Measurements from ENCODE around the gene CHST3. TPM values are rescaled to one million over a fixed set of nuclear protein-coding genes. Genes with fewer than 3 reads are reported as not detected.

The CHST3 gene
- total RNA-seq, 2 donors from 2014 or later, result 0.19 TPM; not detected in 1

DNA sequence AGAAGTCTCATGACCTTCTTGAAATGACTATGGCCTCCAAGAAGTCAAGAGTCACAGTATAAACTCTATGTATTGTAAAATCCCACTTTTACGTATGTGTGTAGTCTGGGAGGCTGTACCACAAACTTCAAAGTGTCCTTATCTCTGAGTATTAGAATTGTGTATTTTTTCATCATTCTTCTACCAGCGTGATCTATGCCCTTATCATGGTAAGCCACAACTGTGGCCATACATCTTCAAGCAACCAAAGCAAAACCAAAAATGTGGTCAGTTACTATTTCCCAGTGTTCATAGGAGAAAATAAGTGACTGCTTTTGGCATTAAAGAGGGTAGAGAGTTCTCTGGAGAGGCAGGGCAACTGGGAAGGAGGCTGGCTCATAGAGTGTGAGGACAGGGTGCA, 81.4 kb downstream of the CHST3 start:
- no peak for ATAC-seq (replicated peaks)
- Mint-ChIP-seq H3K36me3 (ENCODE audit: low read depth) (no peaks in the 10 kb centered on the region), H3K27ac (no peak overlapping the region), H3K4me3 (no peak overlapping the region), H3K9me3 (no peaks in the 10 kb centered on the region), H3K27me3 (no peaks in the 10 kb centered on the region), H3K4me1 (peaks cover 8% of the 10 kb centered on the region)

DNA sequence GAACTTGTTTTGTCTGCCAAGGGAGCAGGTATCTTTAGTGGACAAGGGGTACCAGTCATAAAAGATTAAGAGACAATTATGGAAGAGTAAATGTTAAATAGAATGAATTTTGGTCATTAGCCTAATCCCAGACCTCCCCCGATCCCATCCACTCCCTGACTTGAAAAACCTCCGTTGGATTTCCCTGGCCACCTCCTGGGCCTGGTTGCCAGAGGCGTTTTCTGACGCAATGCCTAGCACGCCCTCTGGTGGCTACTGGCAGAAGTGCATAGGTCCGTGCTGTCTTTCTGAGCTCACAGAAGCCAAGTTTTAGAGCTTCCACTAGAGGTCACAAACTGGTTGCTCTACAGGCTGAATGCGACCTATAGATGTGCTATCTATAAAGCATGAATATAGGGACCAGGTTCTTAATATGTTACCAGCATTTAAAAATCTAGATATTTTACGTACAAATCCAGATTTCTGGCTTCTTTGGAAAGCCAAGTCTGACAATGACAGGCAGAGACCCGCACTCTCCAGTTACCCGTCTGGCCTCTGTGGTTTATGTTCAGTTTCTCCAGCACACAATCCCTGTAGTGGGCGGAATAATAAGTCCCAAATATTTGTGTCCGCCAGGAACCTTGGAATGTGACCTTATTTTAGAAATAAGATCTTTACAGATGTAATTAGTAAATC, 84.4 kb downstream of the CHST3 start:
- ATAC-seq (replicated peaks), result peak; percentile 97
- peak overlapping the region; percentile 88 for H3K27ac Mint-ChIP-seq

DNA sequence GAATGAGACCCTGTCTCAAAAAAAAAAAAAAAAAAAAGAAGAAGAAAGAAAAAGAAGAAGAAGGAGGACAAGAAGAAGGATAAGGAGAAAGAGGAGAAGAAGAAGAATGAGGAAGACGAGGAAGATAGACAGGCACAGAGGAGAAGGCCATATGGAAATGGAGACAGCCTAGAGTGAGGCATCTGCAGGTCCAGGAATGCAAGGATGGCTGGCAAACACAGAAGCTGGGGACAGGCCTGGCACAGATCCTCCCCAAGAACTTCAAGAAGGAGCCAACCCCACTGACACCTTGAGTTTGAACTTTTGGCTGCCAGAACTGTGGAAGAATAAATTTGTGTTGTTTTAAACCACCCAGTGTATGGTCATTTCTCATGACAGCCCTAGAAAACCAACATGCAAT, 85.3 kb downstream of the CHST3 start:
- H3K4me3 Mint-ChIP-seq, result no peak overlapping the region
- ATAC-seq (replicated peaks), result no peak
- no peaks in the 10 kb centered on the region for H3K36me3 Mint-ChIP-seq (ENCODE audit: low read depth)
- peaks cover 8% of the 10 kb centered on the region for H3K4me1 Mint-ChIP-seq
- no peaks in the 10 kb centered on the region for H3K9me3 Mint-ChIP-seq
- no peak overlapping the region for H3K27ac Mint-ChIP-seq
- H3K27me3 Mint-ChIP-seq, result no peaks in the 10 kb centered on the region

More for the DNA sequence above, 84.4 kb downstream of the CHST3 start:
- Mint-ChIP-seq H3K4me3 (no peak overlapping the region), H3K4me1 (peaks cover 8% of the 10 kb centered on the region), H3K36me3 (ENCODE audit: low read depth) (no peaks in the 10 kb centered on the region), H3K27me3 (no peaks in the 10 kb centered on the region), H3K9me3 (no peaks in the 10 kb centered on the region)

DNA sequence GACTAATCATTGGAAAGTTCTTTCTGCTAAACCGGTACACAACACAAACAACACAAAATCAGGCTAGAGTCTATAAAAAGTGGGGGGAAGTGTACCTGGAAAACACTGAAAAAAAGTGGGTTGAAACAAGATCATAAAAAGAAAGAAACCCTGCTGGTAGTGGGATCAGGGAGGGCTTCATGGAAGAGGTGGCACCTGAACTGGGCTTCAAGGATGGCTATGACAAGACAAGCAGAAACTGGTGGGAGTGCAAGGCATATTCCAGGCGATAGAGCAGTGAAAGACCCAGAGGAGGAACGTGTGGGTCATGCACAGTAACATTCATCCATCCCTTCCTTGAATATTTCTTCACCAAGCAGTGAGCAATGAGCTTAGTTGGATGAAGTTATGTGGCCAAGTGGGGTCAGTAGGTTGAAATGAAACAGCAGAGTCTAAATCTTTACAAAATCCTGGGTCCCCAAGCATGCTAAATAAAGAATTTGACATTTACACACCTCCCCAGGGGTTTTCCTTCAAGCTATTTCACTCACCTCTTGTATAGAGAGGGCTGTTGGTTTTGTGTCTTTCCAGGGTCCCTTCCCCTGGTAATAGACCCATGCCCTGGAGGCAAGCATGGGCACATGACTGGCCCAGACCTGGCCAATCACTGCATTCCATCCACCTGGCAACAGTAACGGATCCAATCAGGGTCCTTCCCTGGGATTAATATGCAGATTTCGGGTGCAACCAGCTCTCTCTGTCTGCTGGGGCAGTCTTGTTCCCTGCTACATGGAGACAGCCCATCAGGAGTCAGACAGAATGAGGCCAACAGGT, 86.0 kb downstream of the CHST3 start:
- ATAC-seq (replicated peaks), result no peak
- H3K36me3 Mint-ChIP-seq (ENCODE audit: low read depth), result no peaks in the 10 kb centered on the region
- H3K4me1 Mint-ChIP-seq, result peaks cover 8% of the 10 kb centered on the region
- H3K4me3 Mint-ChIP-seq, result no peak overlapping the region
- H3K27ac Mint-ChIP-seq, result no peak overlapping the region
- H3K9me3 Mint-ChIP-seq, result no peaks in the 10 kb centered on the region
- no peaks in the 10 kb centered on the region for H3K27me3 Mint-ChIP-seq

DNA sequence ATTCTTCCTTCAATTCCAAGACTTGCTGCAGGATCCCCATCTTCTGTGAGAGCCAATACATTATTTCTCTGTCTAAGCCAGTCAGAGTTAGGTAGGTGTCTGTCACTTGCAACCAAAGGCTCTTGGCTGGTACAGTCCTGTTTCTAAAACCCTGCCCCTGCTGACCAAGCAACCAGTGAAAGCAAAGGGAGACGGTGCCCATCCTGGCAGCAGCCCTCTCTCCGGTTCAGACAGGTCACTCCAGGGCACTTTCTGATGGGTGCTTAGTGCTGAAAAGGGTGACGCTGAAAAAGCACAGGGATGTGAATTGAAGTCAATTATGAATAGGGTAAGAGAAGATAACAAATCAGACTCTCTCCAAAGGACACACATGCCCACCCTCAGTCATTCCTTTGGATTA, 86.7 kb downstream of the CHST3 start:
- H3K27ac Mint-ChIP-seq, result no peak overlapping the region

DNA sequence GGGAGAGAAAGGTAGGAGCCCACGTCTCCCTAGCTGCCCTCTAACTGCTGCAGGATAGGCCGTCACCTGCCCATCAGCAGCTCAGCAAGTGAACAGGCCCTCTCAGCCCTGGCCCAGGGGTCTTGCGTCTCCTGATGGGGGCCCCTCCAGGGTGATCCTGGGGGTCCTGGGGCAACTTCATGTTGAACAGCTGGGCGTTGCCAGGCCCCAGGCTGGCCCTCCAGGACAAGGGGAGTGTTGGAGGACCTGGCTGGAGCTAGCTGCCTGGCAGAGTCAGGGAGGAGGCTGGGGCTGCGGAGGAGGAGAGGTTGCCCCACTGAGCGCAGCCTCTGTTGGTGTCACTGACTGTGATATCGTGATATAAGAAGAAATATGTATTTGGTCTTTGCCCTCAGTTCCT, 89.5 kb downstream of the CHST3 start:
- Mint-ChIP-seq H3K27me3 (no peaks in the 10 kb centered on the region), H3K4me3 (no peak overlapping the region), H3K9me3 (no peaks in the 10 kb centered on the region), H3K36me3 (ENCODE audit: low read depth) (no peaks in the 10 kb centered on the region), H3K4me1 (peaks cover 4% of the 10 kb centered on the region), H3K27ac (no peak overlapping the region)
- ATAC-seq (replicated peaks), result no peak

More for the DNA sequence above, 86.7 kb downstream of the CHST3 start:
- Mint-ChIP-seq H3K4me1 (peaks cover 8% of the 10 kb centered on the region), H3K9me3 (no peaks in the 10 kb centered on the region), H3K27me3 (no peaks in the 10 kb centered on the region), H3K36me3 (ENCODE audit: low read depth) (no peaks in the 10 kb centered on the region), H3K4me3 (no peak overlapping the region)
- no peak for ATAC-seq (replicated peaks)

DNA sequence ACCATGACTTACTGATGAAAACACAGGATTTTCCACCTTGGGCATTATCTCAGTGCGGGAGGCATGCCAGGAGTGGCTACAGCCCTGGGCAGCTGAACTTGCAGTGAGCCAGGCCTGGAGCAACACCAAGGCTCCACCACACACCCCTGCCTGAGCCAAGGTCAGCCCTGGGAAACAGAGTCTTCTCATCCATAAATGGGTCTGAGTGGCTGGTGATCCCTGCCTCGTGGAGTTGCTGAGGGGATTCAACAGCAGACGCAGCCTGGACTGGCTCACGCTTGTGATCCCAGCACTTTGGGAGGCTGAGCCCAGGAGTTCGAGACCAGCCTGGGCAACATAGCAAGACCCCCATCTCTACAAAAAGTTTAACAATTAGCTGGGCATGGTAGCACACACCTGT, 91.9 kb downstream of the CHST3 start:
- no peak for ATAC-seq (replicated peaks)
- Mint-ChIP-seq H3K27ac (no peak overlapping the region), H3K27me3 (no peaks in the 10 kb centered on the region), H3K9me3 (no peaks in the 10 kb centered on the region), H3K4me3 (no peak overlapping the region), H3K4me1 (peaks cover 15% of the 10 kb centered on the region), H3K36me3 (ENCODE audit: low read depth) (peaks cover 3% of the 10 kb centered on the region)

DNA sequence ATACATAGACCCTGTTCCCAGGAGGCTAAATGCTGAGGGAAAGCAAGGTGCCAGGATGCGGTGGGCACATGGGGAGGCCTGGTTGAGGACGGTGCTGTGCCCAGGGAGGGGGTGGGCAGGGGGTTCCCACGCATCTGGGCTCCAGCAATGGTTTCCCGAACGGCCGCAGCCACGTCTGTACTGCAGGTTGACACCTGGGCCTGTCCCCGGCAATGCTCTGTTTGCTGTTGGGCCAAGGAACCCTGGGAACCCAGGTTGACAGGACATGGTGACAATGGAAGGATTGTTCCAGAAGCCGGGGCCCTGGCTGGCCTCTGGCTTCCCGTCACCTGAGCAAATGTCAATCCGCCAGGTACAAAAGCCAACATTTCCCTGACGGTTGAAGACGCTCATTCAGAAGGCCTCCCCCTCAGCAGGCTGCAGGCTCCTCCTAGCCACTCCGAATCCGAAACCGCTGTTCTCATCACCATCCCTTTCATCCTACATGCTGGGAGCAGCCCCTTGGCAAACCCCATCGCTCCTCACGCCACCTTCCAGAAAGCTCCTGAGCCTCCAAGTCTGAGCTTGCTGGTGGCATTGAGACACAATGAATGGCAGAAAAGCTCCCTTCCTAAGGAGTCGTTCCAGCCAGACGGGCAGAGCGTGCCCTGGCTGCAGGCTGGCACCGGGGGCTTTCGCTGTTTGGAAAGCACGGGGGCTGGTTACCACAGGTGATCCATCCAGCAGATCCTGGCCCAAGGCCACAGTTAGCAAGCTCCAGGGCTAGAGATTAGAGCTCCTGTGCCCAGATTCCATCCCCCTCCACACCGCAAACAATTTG, 92.9 kb downstream of the CHST3 start:
- Mint-ChIP-seq H3K4me1 (peaks cover 15% of the 10 kb centered on the region), H3K9me3 (no peaks in the 10 kb centered on the region), H3K36me3 (ENCODE audit: low read depth) (peaks cover 13% of the 10 kb centered on the region), H3K27ac (peak overlapping the region; percentile 58), H3K4me3 (no peak overlapping the region), H3K27me3 (no peaks in the 10 kb centered on the region)
- no peak for ATAC-seq (replicated peaks)

DNA sequence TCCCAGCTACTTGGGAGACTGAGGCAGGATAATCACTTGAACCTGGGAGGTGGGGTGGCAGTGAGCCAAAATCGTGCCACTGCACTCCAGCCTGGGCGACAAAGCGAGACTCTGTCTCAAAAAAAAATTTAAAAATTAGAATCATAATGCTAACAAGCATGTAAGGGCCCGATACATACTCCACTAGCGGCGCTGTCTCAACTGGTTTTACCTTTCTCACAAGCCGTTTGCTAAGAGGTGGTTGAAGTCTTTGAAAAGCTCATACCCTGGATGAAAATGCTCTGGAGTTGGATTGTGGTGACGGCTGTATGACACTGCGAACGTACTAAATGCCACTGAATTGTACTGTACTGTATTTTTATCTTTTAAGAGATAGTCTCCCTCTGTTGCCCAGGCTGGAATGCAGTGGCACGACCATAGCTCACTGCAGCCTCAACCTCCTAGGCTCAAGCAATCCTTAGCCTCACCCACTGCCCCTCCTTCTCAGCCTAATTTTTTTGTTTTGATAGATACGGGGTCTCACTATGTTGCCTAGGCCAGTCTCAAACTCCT, 94.2 kb downstream of the CHST3 start:
- H3K4me1 Mint-ChIP-seq, result peaks cover 15% of the 10 kb centered on the region
- H3K27me3 Mint-ChIP-seq, result no peaks in the 10 kb centered on the region
- peak overlapping the region; percentile 56 for H3K4me3 Mint-ChIP-seq
- no peak for ATAC-seq (replicated peaks)
- no peaks in the 10 kb centered on the region for H3K9me3 Mint-ChIP-seq
- H3K36me3 Mint-ChIP-seq (ENCODE audit: low read depth), result peaks cover 26% of the 10 kb centered on the region
- peak overlapping the region; percentile 89 for H3K27ac Mint-ChIP-seq

DNA sequence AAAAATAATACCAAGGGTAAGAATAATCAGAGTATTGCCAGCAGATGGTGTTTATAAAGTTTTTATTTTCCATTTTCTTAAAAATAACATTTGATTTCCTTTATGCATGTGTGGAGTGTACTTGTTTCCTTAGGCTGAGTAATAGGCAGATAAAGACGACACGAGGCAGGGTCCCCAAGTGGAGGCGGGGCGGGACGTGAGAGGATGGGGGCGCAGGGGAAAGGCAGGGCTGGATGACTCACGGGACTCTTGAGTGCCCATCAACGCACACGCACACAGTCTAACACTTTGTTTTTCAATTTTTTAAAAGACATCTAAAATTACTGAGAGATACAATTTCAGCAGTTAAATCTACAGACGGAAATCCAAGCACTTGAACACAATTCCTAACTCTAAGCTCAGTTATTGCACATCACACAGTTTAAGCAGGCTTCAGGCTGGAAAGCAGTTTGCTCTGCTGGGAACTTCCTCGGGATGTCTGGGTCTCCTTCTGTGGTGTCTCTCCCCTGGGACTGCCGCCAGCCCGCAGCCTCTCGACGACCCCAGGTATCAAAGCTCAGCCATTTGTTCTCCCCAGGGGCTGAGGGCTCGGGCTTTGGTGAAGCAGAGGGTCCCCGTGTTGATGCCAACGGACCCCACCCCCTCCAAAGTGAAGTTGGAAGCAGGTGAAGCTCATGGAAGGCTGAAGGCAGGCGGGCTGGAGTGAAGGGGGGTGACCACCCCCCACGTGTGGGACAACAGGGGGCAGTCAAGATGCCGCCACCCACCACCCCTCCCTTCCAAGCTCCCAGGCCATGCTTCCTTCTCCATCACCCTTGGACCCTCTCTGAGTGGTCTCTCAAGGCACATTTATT, 95.0 kb downstream of the CHST3 start:
- H3K4me3 Mint-ChIP-seq, result peak overlapping the region; percentile 56
- peaks cover 34% of the 10 kb centered on the region for H3K36me3 Mint-ChIP-seq (ENCODE audit: low read depth)
- no peaks in the 10 kb centered on the region for H3K9me3 Mint-ChIP-seq
- H3K4me1 Mint-ChIP-seq, result peaks cover 15% of the 10 kb centered on the region
- no peaks in the 10 kb centered on the region for H3K27me3 Mint-ChIP-seq
- peak; percentile 70 for ATAC-seq (replicated peaks)
- peak overlapping the region; percentile 89 for H3K27ac Mint-ChIP-seq

DNA sequence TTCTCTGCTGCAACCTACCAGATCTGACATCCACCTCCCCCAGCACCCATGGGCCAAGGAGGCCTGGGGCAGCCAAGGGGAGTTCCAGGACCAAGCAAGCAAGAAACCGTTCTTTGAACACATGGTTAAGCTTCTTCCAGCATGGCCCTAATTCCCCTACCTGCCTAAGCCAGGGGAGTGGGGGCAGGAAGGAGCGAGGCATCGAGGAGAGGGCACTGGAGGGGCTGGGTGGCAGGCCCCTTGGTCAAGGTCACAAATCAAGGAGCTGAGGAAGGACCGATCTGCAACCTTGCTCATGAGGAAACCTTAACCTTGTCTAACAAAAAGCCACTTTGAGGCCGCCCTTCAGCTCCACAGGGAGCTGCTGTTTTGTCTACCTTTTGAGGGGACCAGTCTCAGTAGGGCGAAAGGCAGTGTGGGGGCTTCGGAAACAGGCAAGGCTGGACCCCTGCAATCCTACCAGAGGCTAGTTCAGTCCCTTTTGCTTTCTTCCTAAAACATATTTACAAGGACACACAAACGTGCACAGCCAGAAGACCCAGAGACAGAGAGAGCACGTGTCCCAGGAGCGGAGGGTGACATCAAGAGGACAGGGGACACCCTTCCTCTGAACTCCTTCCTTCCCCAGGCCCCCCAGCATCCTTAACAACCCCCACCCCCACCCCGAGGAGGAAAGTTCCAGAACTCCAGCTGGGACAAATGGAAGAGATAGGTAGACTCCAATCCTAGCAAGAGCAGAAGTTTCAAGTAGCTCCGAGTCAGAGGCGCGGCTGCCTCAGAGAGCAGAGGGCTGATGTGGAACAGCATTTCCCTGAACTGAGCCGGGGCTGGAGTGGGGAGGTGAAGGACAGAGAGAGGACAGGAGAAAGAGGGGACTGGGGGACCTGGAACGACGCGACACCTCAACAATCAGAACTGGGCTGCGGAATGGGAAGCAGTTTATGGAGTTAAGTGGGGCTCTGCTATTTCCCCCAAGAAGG, 95.9 kb downstream of the CHST3 start:
- Mint-ChIP-seq H3K9me3 (no peaks in the 10 kb centered on the region), H3K36me3 (ENCODE audit: low read depth) (peaks cover 40% of the 10 kb centered on the region), H3K27ac (peak overlapping the region; percentile 89), H3K4me1 (peaks cover 15% of the 10 kb centered on the region), H3K4me3 (peak overlapping the region; percentile 56), H3K27me3 (no peaks in the 10 kb centered on the region)
- ATAC-seq (replicated peaks), result no peak

DNA sequence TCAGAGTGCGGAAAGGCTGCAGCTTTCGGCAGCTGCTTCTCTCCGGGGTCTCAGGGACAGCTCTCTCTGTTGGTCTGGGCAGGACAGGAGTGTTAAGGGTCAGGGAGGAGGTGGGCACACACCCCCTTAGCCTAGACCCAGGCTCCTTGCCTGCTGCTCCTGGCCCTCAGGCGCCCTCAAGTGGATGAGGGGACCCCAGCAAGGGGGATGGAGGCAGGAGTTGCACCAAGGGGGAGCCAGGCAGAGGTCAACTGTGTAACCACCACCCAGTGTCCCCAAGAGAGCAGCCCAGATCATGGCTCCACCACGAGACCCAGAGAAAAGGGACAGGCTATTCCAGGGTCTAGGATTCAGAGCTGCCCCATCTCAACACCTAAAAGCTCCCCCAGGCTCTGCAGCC, 97.3 kb downstream of the CHST3 start:
- Mint-ChIP-seq H3K4me3 (no peak overlapping the region), H3K36me3 (ENCODE audit: low read depth) (peaks cover 54% of the 10 kb centered on the region), H3K27ac (peak overlapping the region; percentile 89), H3K4me1 (peaks cover 15% of the 10 kb centered on the region), H3K27me3 (no peaks in the 10 kb centered on the region), H3K9me3 (no peaks in the 10 kb centered on the region)
- no peak for ATAC-seq (replicated peaks)

DNA sequence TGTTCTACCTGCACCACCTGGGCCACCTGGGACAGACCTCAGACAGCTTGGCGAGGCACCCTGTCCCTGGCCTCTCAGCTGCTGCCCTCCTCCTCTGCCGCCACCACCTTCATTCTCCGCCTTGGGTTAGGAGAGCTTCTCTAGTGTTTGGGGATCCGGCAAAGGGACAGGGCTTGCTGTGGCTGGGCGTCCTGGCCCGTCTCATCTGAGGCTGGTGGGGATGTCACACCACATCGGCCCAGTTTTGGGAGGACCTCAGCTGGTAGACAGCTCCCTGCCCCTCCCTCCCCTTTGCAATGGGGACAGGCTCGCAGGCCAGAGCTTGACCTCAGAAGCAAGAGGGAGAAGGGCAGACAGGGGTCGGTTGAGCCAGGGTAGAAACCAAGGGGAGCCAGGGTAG, 97.7 kb downstream of the CHST3 start:
- Mint-ChIP-seq H3K36me3 (ENCODE audit: low read depth) (peaks cover 58% of the 10 kb centered on the region), H3K27me3 (no peaks in the 10 kb centered on the region), H3K9me3 (no peaks in the 10 kb centered on the region), H3K27ac (peak overlapping the region; percentile 48), H3K4me1 (peaks cover 15% of the 10 kb centered on the region), H3K4me3 (no peak overlapping the region)
- no peak for ATAC-seq (replicated peaks)

All from activated T-helper 17 cell treated with anti-CD3 and anti-CD28 coated beads, Interleukin-2, amount 50 U/mL, for 72 hours (primary cell).